T-helper 1 cell treated with Interleukin-12 subunit alpha and Interleukin-12 subunit beta and Interleukin-4 antibody, amounts not matched to agents 30 ng/mL and 1 ng/mL, for 36 hours (primary cell): Measurements from ENCODE around the gene CMKLR1. TPM values are rescaled to one million over a fixed set of nuclear protein-coding genes. Genes with fewer than 3 reads are reported as not detected.

ENCODE experiments used
- intact Hi-C: fragments of 100-400 bp; cut with micrococcal nuclease; formaldehyde crosslinking; loops from one replicate; pipeline ENCODE4 v1.15.1; 2024
- total RNA-seq: library from RNA; stranded (reverse); gene quantifications from 2 replicates; pipeline ENCODE4 v1.2.3, GENCODE V29; 2022

The CMKLR1 gene
- total RNA-seq: not detected in 2 replicates

GRCh38 chr12:108338915-108339657, at the start of gene CMKLR1:
CMKLR1 (minus strand) TSS chr12:108339311; CDS start chr12:108293591, 45,720 bp downstream.
- intact Hi-C loops: no loop called here

- intact Hi-C loops: no loop called here
These were observed 48.7 kb upstream of the CMKLR1 start for GRCh38 chr12:108387771-108388170.

GRCh38 chr12:108386709-108387360, 47.7 kb upstream of the CMKLR1 start:
- intact Hi-C loops: no loop called here

GRCh38 chr12:108382437-108382801, 43.3 kb upstream of the CMKLR1 start:
- intact Hi-C loops: no loop called here

- intact Hi-C loops: no loop called here
These were observed 42.8 kb upstream of the CMKLR1 start for GRCh38 chr12:108381787-108382436.

GRCh38 chr12:108380382-108380781, 41.3 kb upstream of the CMKLR1 start:
- intact Hi-C loops: no loop called here

- intact Hi-C loops: no loop called here
These were observed 40.7 kb upstream of the CMKLR1 start for GRCh38 chr12:108379823-108380222.

- intact Hi-C loops: no loop called here
These were observed 39.8 kb upstream of the CMKLR1 start for GRCh38 chr12:108378926-108379325.

GRCh38 chr12:108377260-108377659, 38.1 kb upstream of the CMKLR1 start:
- intact Hi-C loops: no loop called here

- intact Hi-C loops: no loop called here
These were observed 37.0 kb upstream of the CMKLR1 start for GRCh38 chr12:108375986-108376663.

- intact Hi-C loops: no loop called here
These were observed 35.6 kb upstream of the CMKLR1 start for GRCh38 chr12:108374596-108375320.

- intact Hi-C loops: no loop called here
These were observed 34.0 kb upstream of the CMKLR1 start for GRCh38 chr12:108373111-108373510.

- intact Hi-C loops: no loop called here
These were observed 32.8 kb upstream of the CMKLR1 start for GRCh38 chr12:108371801-108372344.

- intact Hi-C loops: no loop called here
These were observed 31.3 kb upstream of the CMKLR1 start for GRCh38 chr12:108370415-108370814.

GRCh38 chr12:108369736-108370396, 30.8 kb upstream of the CMKLR1 start:
- intact Hi-C loops: no loop called here

GRCh38 chr12:108368089-108368488, 29.0 kb upstream of the CMKLR1 start:
- intact Hi-C loops: no loop called here

GRCh38 chr12:108367436-108367835, 28.3 kb upstream of the CMKLR1 start:
- intact Hi-C loops: no loop called here

GRCh38 chr12:108365324-108365723, 26.2 kb upstream of the CMKLR1 start:
- intact Hi-C loops: no loop called here

- intact Hi-C loops: no loop called here
These were observed 25.8 kb upstream of the CMKLR1 start for GRCh38 chr12:108364879-108365278.

- intact Hi-C loops: no loop called here
These were observed 24.5 kb upstream of the CMKLR1 start for GRCh38 chr12:108363565-108363964.
